G401 (cell line): ENCODE results near the gene WTIP. TPM values are rescaled to one million over a fixed set of nuclear protein-coding genes. Genes with fewer than 3 reads are reported as not detected.

Experiments
- DNase-seq: peaks from one replicate; pipeline ENCODE4 v3.0.0-alpha.2; 2015; ENCODE audit warnings: low spot score
- in situ Hi-C: cut with HindIII; loops from 2 replicates; pipeline ENCODE4 v1.10.0; 2016; ENCODE audit warnings: low sequenced_read_pairs, mixed read lengths
- total RNA-seq: library from RNA; depleted of rRNA; stranded (reverse); fragments of >200 nt; shearing (Covaris generic); gene quantifications from 2 replicates; pipeline ENCODE4 v1.2.3, GENCODE V29; 2014; rRNA removed

The WTIP gene
- total RNA-seq, 1 experiment from 2014 or later: 103 TPM

- in situ Hi-C loops: no loop called here
- no peak for DNase-seq
Measured at GRCh38 chr19:34540811-34541557, 59.4 kb downstream of the WTIP start.

DNA sequence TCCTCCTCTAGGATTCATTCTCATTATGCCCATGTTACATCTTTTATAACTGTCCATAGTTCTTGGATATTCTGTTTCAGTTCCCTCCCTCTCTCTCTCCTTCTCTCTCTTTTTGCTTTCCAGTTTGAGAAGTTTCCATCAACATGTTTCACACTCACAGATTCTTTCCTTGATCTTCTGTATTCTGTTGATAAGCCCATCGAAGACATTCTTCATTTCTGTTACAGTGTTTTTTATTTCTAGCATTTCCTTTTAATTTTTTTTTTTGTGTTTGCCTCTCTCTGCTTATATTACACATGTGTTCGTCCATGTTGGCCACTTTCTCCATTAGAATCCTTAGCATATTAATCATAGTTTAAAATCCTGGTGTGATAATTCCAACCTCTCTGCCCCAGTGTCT, 68.3 kb downstream of the WTIP start:
- in situ Hi-C loops: no loop called here
- no peak for DNase-seq

GRCh38 chr19:34555447-34555846, 73.9 kb downstream of the WTIP start:
- in situ Hi-C loops: no loop called here
- peak; percentile 4 for DNase-seq

DNA sequence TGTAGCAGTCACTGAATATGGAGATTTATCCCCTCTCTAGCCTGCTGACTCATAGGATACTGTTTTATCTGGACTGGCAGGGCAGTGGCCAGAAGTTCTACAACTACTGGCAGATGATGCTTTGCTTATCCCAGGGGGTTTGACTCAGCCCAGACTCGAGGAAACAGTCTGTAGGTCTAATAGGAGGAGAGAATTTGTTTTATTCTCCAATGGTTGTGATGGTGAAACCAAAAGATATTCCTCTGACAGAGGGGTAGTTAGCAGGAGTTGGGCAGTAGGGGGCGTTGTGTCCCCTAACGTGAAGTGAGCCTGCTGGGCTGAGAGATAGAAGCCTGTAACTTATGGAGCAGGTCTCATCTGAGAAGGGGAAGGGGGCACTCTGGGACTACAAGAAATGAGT, 74.9 kb downstream of the WTIP start:
- peak; percentile 9 for DNase-seq
- in situ Hi-C loops: no loop called here

DNA sequence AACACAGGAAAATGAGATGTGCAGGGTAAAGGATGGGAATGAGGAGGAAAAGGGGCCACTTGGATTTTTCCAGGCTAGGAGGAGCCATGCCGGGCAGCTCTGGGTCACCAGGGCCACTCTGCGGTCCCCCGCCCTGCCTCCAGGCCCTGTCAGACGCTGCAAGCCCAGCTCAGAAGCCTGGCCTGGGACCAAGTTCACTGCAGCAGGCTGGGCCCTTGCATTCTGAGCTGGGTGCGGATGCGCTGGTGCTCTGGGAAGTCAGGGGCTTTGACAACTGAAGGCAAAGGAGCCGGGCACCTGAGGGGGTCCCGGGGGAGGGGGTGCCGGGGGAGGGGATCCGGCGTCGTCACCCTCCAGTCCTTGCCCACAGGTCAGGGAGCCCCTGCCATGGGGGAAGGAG, 77.5 kb downstream of the WTIP start:
- no peak for DNase-seq
- in situ Hi-C loops: no loop called here

DNA sequence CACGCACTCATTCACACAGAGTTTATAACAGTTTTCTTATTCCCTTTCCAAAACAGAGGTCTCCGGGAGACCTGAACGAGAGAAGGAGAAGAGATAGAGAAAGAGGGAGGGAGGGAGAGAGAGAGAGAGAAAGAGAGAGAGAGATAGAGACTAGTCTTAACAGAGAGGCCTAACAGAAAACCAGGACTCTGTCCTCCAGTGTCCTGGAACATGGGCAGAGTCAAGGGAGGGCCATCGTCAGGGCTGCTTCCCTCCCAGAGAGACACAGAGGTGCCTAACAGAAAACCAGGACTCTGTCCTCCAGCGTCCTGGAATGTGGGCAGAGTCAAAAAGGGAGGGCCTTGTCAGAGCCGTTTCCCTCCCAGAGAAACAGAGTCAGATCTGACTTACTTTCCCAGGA, 78.7 kb downstream of the WTIP start:
- in situ Hi-C loops: no loop called here
- DNase-seq: no peak

Other genes with a start within 250 kb of the WTIP start
- gene GARRE1, start 227.2 kb upstream of the WTIP start, total RNA-seq: 15.9 and 18.5 TPM in 2 replicates
- 216 TPM in 2 replicates for gene GPI, start 116.6 kb upstream of the WTIP start, total RNA-seq
- gene PDCD2L, start 77.4 kb upstream of the WTIP start, total RNA-seq: 33.5 and 40.5 TPM in 2 replicates
- gene UBA2, start 53.4 kb upstream of the WTIP start, total RNA-seq: 250 and 315 TPM in 2 replicates
- not detected in 2 replicates for gene SCGB2B2, start 195.4 kb downstream of the WTIP start, total RNA-seq
- 15.7 and 19.5 TPM in 2 replicates for gene ZNF302, start 195.9 kb downstream of the WTIP start, total RNA-seq